Measurements from ENCODE around the gene SEMA6C. TPM values are rescaled to one million over a fixed set of nuclear protein-coding genes. Genes with fewer than 3 reads are reported as not detected.

SEMA6C gene
- polyA plus RNA-seq, 1 donor (not counting 4 experiments of a cell fraction or from before 2014, with no cell fraction given), result 0.93 TPM

DNA sequence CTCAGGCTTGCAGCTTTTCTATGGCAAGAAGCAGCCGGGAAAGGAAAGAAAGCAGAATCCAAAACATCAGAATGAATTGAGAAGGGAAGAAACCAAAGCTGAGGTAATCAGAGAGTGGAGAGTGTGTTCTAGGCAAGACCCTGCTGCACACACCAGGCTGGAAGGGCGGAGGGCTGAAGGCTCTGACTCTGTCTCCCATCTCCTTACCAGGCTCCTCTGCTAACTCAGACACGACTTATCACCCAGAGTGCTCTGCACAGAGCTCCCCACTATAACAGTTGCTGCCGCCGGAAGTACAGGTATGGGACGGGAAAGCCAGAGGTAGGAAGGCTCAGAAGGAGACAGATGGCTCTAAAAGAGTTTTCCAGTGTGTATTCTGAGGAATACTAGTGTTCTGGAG is 20.7 kb upstream of the SEMA6C start:
- H3K9ac ChIP-seq (ENCODE audit: control insufficient read depth, extremely low read depth, insufficient read depth, low read length), result peak overlapping the region; percentile 88
- H3K79me2 ChIP-seq (ENCODE audit: control insufficient read depth, insufficient read depth, low read length), result peaks cover 18% of the 10 kb centered on the region
- no peak overlapping the region for H2AFZ ChIP-seq (ENCODE audit: control insufficient read depth, low read length)
- H3K4me2 ChIP-seq (ENCODE audit: control insufficient read depth, extremely low read depth, insufficient read depth, low read depth, low read length), result peak overlapping the region; percentile 91
- peak overlapping the region; percentile 83 for H3K27ac ChIP-seq (ENCODE audit: control insufficient read depth, insufficient read depth, low read length)
- H3K4me1 ChIP-seq (ENCODE audit: control insufficient read depth, extremely low read depth, insufficient read depth, low read length), result peaks cover 15% of the 10 kb centered on the region
- no peaks in the 10 kb centered on the region for H3K9me3 ChIP-seq (ENCODE audit: control insufficient read depth, low read depth, low read length)
- peak overlapping the region; percentile 65 to 94 (median 68) for H3K4me3 ChIP-seq (ENCODE audit: control insufficient read depth in 2 of 3, extremely low read depth in 1 of 3, insufficient read depth in 2 of 3, low read depth in 1 of 3, low read length in 3 of 3)
- H3K27me3 ChIP-seq (ENCODE audit: control insufficient read depth, extremely low read depth, insufficient read depth, low read length), result no peaks in the 10 kb centered on the region
- H4K20me1 ChIP-seq (ENCODE audit: control insufficient read depth, extremely low read depth, insufficient read depth, low read length), result no peaks in the 10 kb centered on the region
- TF ChIP-seq, protein P1, sequence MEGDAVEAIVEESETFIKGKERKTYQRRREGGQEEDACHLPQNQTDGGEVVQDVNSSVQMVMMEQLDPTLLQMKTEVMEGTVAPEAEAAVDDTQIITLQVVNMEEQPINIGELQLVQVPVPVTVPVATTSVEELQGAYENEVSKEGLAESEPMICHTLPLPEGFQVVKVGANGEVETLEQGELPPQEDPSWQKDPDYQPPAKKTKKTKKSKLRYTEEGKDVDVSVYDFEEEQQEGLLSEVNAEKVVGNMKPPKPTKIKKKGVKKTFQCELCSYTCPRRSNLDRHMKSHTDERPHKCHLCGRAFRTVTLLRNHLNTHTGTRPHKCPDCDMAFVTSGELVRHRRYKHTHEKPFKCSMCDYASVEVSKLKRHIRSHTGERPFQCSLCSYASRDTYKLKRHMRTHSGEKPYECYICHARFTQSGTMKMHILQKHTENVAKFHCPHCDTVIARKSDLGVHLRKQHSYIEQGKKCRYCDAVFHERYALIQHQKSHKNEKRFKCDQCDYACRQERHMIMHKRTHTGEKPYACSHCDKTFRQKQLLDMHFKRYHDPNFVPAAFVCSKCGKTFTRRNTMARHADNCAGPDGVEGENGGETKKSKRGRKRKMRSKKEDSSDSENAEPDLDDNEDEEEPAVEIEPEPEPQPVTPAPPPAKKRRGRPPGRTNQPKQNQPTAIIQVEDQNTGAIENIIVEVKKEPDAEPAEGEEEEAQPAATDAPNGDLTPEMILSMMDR (optimal IDR thresholded peaks at IDR 0.05 in 1 of 3, IDR thresholded peaks at IDR 0.05 in 1 of 3, conservative IDR thresholded peaks at IDR 0.05 in 1 of 3; ENCODE audit: extremely low read depth in 1 of 3, insufficient read depth in 2 of 3, low read length in 3 of 3), result no peak
- TF ChIP-seq EZH2 (IDR thresholded peaks at IDR 0.05; ENCODE audit: low read length), result no peak
- dilution Hi-C loops (cut with MboI; ENCODE audit: extremely low pct_ligation_motif_present, low sequenced_read_pairs), result no loop called here
- no peak for FAIRE-seq
- peaks cover 3 to 12% of the 10 kb centered on the region in 2 experiments for H3K36me3 ChIP-seq (ENCODE audit: control insufficient read depth in 2 of 2, extremely low read depth in 1 of 2, insufficient read depth in 2 of 2, low read length in 2 of 2)
- peaks cover 2% of the 10 kb centered on the region for H3K9me1 ChIP-seq (ENCODE audit: control insufficient read depth, extremely low read depth, insufficient read depth, low read length)
- DNase-seq (ENCODE audit: low read depth, low spot score), result no peak

DNA sequence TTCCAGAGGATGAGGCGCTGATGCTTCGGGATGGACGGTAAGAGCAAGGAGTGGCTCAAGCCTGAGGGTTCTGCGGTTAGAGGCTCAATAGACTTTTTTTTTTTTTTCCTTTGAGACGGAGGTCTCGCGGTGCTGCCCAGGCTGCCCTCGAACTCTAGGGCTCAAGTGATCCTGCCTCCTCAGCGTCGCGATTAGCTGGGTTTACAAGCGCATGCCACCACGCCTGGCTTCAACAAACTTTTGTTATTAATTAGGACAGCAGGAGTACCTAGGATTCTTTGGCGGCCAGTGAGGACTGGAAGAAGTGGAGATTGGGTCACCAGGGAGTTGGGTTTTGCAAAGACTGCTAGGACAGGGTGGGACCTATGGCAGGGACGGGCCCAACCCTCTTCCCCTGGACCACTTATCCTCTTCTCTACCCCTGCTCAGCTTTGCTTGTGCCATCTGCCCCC is 20.1 kb upstream of the SEMA6C start:
- Histone ChIP-seq H3K4me1 (ENCODE audit: control insufficient read depth, extremely low read depth, insufficient read depth, low read length) (peaks cover 12% of the 10 kb centered on the region), H2AFZ (ENCODE audit: control insufficient read depth, low read length) (peak overlapping the region; percentile 82), H3K36me3 (ENCODE audit: control insufficient read depth in 2 of 2, extremely low read depth in 1 of 2, insufficient read depth in 2 of 2, low read length in 2 of 2) (peaks cover 3 to 14% of the 10 kb centered on the region in 2 experiments), H3K4me2 (ENCODE audit: control insufficient read depth, extremely low read depth, insufficient read depth, low read depth, low read length) (peak overlapping the region; percentile 91), H3K27ac (ENCODE audit: control insufficient read depth, insufficient read depth, low read length) (peak overlapping the region; percentile 83), H3K9ac (ENCODE audit: control insufficient read depth, extremely low read depth, insufficient read depth, low read length) (peak overlapping the region; percentile 88), H3K27me3 (ENCODE audit: control insufficient read depth, extremely low read depth, insufficient read depth, low read length) (no peaks in the 10 kb centered on the region), H4K20me1 (ENCODE audit: control insufficient read depth, extremely low read depth, insufficient read depth, low read length) (no peaks in the 10 kb centered on the region), H3K9me1 (ENCODE audit: control insufficient read depth, extremely low read depth, insufficient read depth, low read length) (peaks cover 2% of the 10 kb centered on the region), H3K79me2 (ENCODE audit: control insufficient read depth, insufficient read depth, low read length) (peaks cover 18% of the 10 kb centered on the region), H3K9me3 (ENCODE audit: control insufficient read depth, low read depth, low read length) (no peaks in the 10 kb centered on the region), H3K4me3 (ENCODE audit: control insufficient read depth in 2 of 3, extremely low read depth in 1 of 3, insufficient read depth in 2 of 3, low read depth in 1 of 3, low read length in 3 of 3) (peak overlapping the region; percentile 65 to 94 (median 68))
- TF ChIP-seq, protein P1 (optimal IDR thresholded peaks at IDR 0.05 in 1 of 3, IDR thresholded peaks at IDR 0.05 in 1 of 3, conservative IDR thresholded peaks at IDR 0.05 in 1 of 3; ENCODE audit: extremely low read depth in 1 of 3, insufficient read depth in 2 of 3, low read length in 3 of 3), result no peak
- no peak for TF ChIP-seq EZH2 (IDR thresholded peaks at IDR 0.05; ENCODE audit: low read length)
- DNase-seq (ENCODE audit: low read depth, low spot score) (no peak), FAIRE-seq (no peak)
- dilution Hi-C loops (cut with MboI; ENCODE audit: extremely low pct_ligation_motif_present, low sequenced_read_pairs), result no loop called here
